ENCODE measurements around the gene TMOD4. TPM values are rescaled to one million over a fixed set of nuclear protein-coding genes. Genes with fewer than 3 reads are reported as not detected.

TMOD4 gene
- polyA plus RNA-seq, 1 donor from 2014 or later = 1.0 TPM

Other genes starting within 250 kb of the TMOD4 start
- 19.8 TPM for gene SETDB1, start 249.6 kb downstream of the TMOD4 start, polyA plus RNA-seq
- gene CERS2, start 201.1 kb downstream of the TMOD4 start, polyA plus RNA-seq = 110 TPM
- gene ANXA9, start 193.7 kb downstream of the TMOD4 start, polyA plus RNA-seq = 0.11 TPM
- 2.3 TPM for gene MINDY1, start 169.1 kb downstream of the TMOD4 start, polyA plus RNA-seq
- 36.2 TPM for gene PRUNE1, start 167.5 kb downstream of the TMOD4 start, polyA plus RNA-seq
- gene BNIPL, start 139.4 kb downstream of the TMOD4 start, polyA plus RNA-seq = 0.13 TPM
- gene C1orf56, start 128.2 kb downstream of the TMOD4 start, polyA plus RNA-seq = 4.5 TPM
- gene CDC42SE1, start 116.4 kb downstream of the TMOD4 start, polyA plus RNA-seq = 86.2 TPM
- 1.5 TPM for gene MLLT11, start 115.6 kb downstream of the TMOD4 start, polyA plus RNA-seq
- gene GABPB2, start 105.2 kb downstream of the TMOD4 start, polyA plus RNA-seq = 5.5 TPM
- gene SEMA6C, start 29.4 kb downstream of the TMOD4 start, polyA plus RNA-seq = not detected
- gene TNFAIP8L2, start 19.3 kb downstream of the TMOD4 start, polyA plus RNA-seq = 16.1 TPM
- 0.69 TPM for gene LYSMD1, start 10.1 kb downstream of the TMOD4 start, polyA plus RNA-seq
- gene SCNM1, start 9.8 kb downstream of the TMOD4 start, polyA plus RNA-seq = 70.1 TPM
- gene VPS72, start 14.2 kb upstream of the TMOD4 start, polyA plus RNA-seq = 81.0 TPM
- 20.3 TPM for gene PIP5K1A, start 22.6 kb upstream of the TMOD4 start, polyA plus RNA-seq
- gene PSMD4, start 78.8 kb upstream of the TMOD4 start, polyA plus RNA-seq = 252 TPM
- gene ZNF687, start 106.3 kb upstream of the TMOD4 start, polyA plus RNA-seq = 3.0 TPM
- gene PI4KB, start 151.4 kb upstream of the TMOD4 start, polyA plus RNA-seq = 67.9 TPM
- gene RFX5, start 171.3 kb upstream of the TMOD4 start, polyA plus RNA-seq = 106 TPM
- not detected for gene SELENBP1, start 196.7 kb upstream of the TMOD4 start, polyA plus RNA-seq
- 69.1 TPM for gene PSMB4, start 223.6 kb upstream of the TMOD4 start, polyA plus RNA-seq

All from IgD-negative memory B cell (primary cell).